Effector memory CD4-positive, alpha-beta T cell (primary cell): Measurements from ENCODE around the gene ZMIZ1.

Experiments used
- DNase-seq, 3 donors: peaks; one replicate each; pipeline ENCODE4 v3.0.0-alpha.2; 2020
- H3K27ac ChIP-seq: 2 replicates; pipeline ENCODE4 v1.7.0; 2013; ENCODE audit warnings: mild to moderate bottlenecking, low read length, moderate library complexity; ENCODE audit not compliant: insufficient read depth, poor library complexity, severe bottlenecking
- H3K27me3 ChIP-seq: replicated peaks from 2 replicates; pipeline ENCODE4 v1.7.0; 2013; ENCODE audit warnings: mild to moderate bottlenecking, low read length; ENCODE audit not compliant: insufficient read depth, control insufficient read depth, poor library complexity, severe bottlenecking
- H3K36me3 ChIP-seq: 2 replicates; pipeline ENCODE4 v1.7.0; 2013; ENCODE audit warnings: mild to moderate bottlenecking, low read length, moderate library complexity; ENCODE audit not compliant: control insufficient read depth, insufficient read depth
- H3K4me1 ChIP-seq: 2 replicates; pipeline ENCODE4 v1.7.0; 2013; ENCODE audit warnings: low read length, mild to moderate bottlenecking; ENCODE audit not compliant: control insufficient read depth, insufficient read depth, poor library complexity, severe bottlenecking
- H3K4me3 ChIP-seq: 2 replicates; pipeline ENCODE4 v1.7.0; 2013; ENCODE audit warnings: low read length, low read depth, mild to moderate bottlenecking; ENCODE audit not compliant: insufficient read depth, poor library complexity, severe bottlenecking
- H3K9me3 ChIP-seq: 2 replicates; pipeline ENCODE4 v1.7.0; 2013; ENCODE audit warnings: mild to moderate bottlenecking, low read length, moderate library complexity; ENCODE audit not compliant: control insufficient read depth

The ZMIZ1 gene

GRCh38 chr10:79292026-79292766, 223.4 kb downstream of the ZMIZ1 start:
- H3K9me3 ChIP-seq, result no peaks in the 10 kb centered on the region
- DNase-seq, result no peak
- no peaks in the 10 kb centered on the region for H3K27me3 ChIP-seq
- no peak overlapping the region for H3K4me3 ChIP-seq
- H3K36me3 ChIP-seq, result peaks cover 20% of the 10 kb centered on the region
- no peak overlapping the region for H3K27ac ChIP-seq
- no peaks in the 10 kb centered on the region for H3K4me1 ChIP-seq

GRCh38 chr10:79292891-79293746, 224.4 kb downstream of the ZMIZ1 start:
- Histone ChIP-seq H3K4me3 (no peak overlapping the region), H3K27me3 (no peaks in the 10 kb centered on the region), H3K4me1 (no peaks in the 10 kb centered on the region), H3K9me3 (no peaks in the 10 kb centered on the region), H3K36me3 (peaks cover 28% of the 10 kb centered on the region), H3K27ac (no peak overlapping the region)
- no peak for DNase-seq

GRCh38 chr10:79293841-79294581, 225.2 kb downstream of the ZMIZ1 start:
- H3K4me1 ChIP-seq, result no peaks in the 10 kb centered on the region
- no peaks in the 10 kb centered on the region for H3K27me3 ChIP-seq
- no peak overlapping the region for H3K4me3 ChIP-seq
- H3K9me3 ChIP-seq, result no peaks in the 10 kb centered on the region
- DNase-seq, result no peak
- H3K27ac ChIP-seq, result no peak overlapping the region
- peaks cover 37% of the 10 kb centered on the region for H3K36me3 ChIP-seq

GRCh38 chr10:79295563-79295962, 226.8 kb downstream of the ZMIZ1 start:
- no peak overlapping the region for H3K4me3 ChIP-seq
- no peak for DNase-seq
- H3K36me3 ChIP-seq, result peaks cover 45% of the 10 kb centered on the region
- no peak overlapping the region for H3K27ac ChIP-seq
- no peaks in the 10 kb centered on the region for H3K27me3 ChIP-seq
- no peaks in the 10 kb centered on the region for H3K4me1 ChIP-seq
- no peaks in the 10 kb centered on the region for H3K9me3 ChIP-seq

- Histone ChIP-seq H3K27me3 (no peaks in the 10 kb centered on the region), H3K27ac (no peak overlapping the region), H3K36me3 (peaks cover 44% of the 10 kb centered on the region), H3K9me3 (no peaks in the 10 kb centered on the region), H3K4me3 (no peak overlapping the region), H3K4me1 (no peaks in the 10 kb centered on the region)
- DNase-seq, result no peak
Measured at GRCh38 chr10:79296431-79296830, 227.7 kb downstream of the ZMIZ1 start.

- Histone ChIP-seq H3K27ac (no peak overlapping the region), H3K4me1 (no peaks in the 10 kb centered on the region), H3K36me3 (peaks cover 48% of the 10 kb centered on the region), H3K4me3 (no peak overlapping the region), H3K9me3 (no peaks in the 10 kb centered on the region), H3K27me3 (no peaks in the 10 kb centered on the region)
- no peak for DNase-seq
Measured at GRCh38 chr10:79298403-79299244, 229.9 kb downstream of the ZMIZ1 start.

- no peak overlapping the region for H3K27ac ChIP-seq
Measured at GRCh38 chr10:79299397-79300241, 230.9 kb downstream of the ZMIZ1 start.

GRCh38 chr10:79300711-79301110, 231.9 kb downstream of the ZMIZ1 start:
- Histone ChIP-seq H3K4me1 (no peaks in the 10 kb centered on the region), H3K27me3 (no peaks in the 10 kb centered on the region), H3K4me3 (no peak overlapping the region), H3K36me3 (peaks cover 61% of the 10 kb centered on the region), H3K27ac (no peak overlapping the region), H3K9me3 (no peaks in the 10 kb centered on the region)
- no peak for DNase-seq

More at GRCh38 chr10:79299397-79300241, 230.9 kb downstream of the ZMIZ1 start:
- no peak overlapping the region for H3K4me3 ChIP-seq
- H3K36me3 ChIP-seq, result peaks cover 50% of the 10 kb centered on the region
- H3K9me3 ChIP-seq, result no peaks in the 10 kb centered on the region
- H3K27me3 ChIP-seq, result no peaks in the 10 kb centered on the region
- no peaks in the 10 kb centered on the region for H3K4me1 ChIP-seq
- no peak for DNase-seq
